Vagina (tissue), 2 donors: ENCODE results near the gene GPR18. TPM values are rescaled to one million over a fixed set of nuclear protein-coding genes. Genes with fewer than 3 reads are reported as not detected.

ENCODE experiments used
- DNase-seq, 2 donors: peaks; one replicate each; pipeline ENCODE4 v3.0.0-alpha.2; 2017; ENCODE audit errors: extremely low spot score in 2 of 2
- H3K27ac ChIP-seq: fragments of 200-600 bp; sonication (generic); one replicate; pipeline ENCODE4 v1.5.1; 2019
- H3K27me3 ChIP-seq: fragments of 200-600 bp; sonication (generic); one replicate; pipeline ENCODE4 v1.5.1; 2019
- H3K36me3 ChIP-seq, 2 donors: fragments of 200-600 bp; sonication (generic); one replicate each; pipeline ENCODE4 v1.5.1; 2017 to 2019
- H3K4me1 ChIP-seq: fragments of 200-600 bp; sonication (generic); one replicate; pipeline ENCODE4 v1.5.1; 2019
- H3K4me3 ChIP-seq, 2 donors: fragments of 200-600 bp; sonication (generic); 1 replicate in 1 of 2; 2 replicates in 1 of 2; pipeline ENCODE4 v1.5.1; 2016 to 2019
- H3K9me3 ChIP-seq: fragments of 200-600 bp; sonication (generic); one replicate; pipeline ENCODE4 v1.5.1; 2019
- POLR2A ChIP-seq, 2 donors: fragments of 450-650 bp; IDR thresholded peaks; one replicate each; pipeline ENCODE4 v1.6.1; 2017; ENCODE audit warnings: antibody characterized with exemption in 2 of 2, mild to moderate bottlenecking in 2 of 2, moderate library complexity in 2 of 2
- POLR2AphosphoS5 ChIP-seq, 2 donors: sonication (generic); formaldehyde crosslinking; IDR thresholded peaks; one replicate each; pipeline ENCODE4 v1.9.0; 2017; ENCODE audit warnings: antibody characterized with exemption in 2 of 2, mild to moderate bottlenecking in 2 of 2, low read depth in 1 of 2; ENCODE audit not compliant: insufficient read depth in 1 of 2
- intact Hi-C: fragments of 100-400 bp; cut with DNase I; formaldehyde crosslinking; loops from one replicate; pipeline ENCODE4 v1.15.1; 2023
- total RNA-seq: library from RNA; depleted of rRNA; stranded (reverse); fragments of >200 nt; gene quantifications from one replicate; pipeline ENCODE4 v1.2.3, GENCODE V29; 2016
- TF ChIP-seq, protein P1 (sequence below), 3 experiments: fragments of 450-650 bp in 2 of 3; fragments of 200-600 bp in 1 of 3; sonication (generic) in 1 of 3; IDR thresholded peaks; one replicate each; pipeline ENCODE4 v1.5.1; 2017 to 2019; ENCODE audit warnings: antibody characterized with exemption in 3 of 3, mild to moderate bottlenecking in 2 of 3, moderate library complexity in 2 of 3

The GPR18 gene
- total RNA-seq, 1 donor from 2014 or later: not detected

DNA sequence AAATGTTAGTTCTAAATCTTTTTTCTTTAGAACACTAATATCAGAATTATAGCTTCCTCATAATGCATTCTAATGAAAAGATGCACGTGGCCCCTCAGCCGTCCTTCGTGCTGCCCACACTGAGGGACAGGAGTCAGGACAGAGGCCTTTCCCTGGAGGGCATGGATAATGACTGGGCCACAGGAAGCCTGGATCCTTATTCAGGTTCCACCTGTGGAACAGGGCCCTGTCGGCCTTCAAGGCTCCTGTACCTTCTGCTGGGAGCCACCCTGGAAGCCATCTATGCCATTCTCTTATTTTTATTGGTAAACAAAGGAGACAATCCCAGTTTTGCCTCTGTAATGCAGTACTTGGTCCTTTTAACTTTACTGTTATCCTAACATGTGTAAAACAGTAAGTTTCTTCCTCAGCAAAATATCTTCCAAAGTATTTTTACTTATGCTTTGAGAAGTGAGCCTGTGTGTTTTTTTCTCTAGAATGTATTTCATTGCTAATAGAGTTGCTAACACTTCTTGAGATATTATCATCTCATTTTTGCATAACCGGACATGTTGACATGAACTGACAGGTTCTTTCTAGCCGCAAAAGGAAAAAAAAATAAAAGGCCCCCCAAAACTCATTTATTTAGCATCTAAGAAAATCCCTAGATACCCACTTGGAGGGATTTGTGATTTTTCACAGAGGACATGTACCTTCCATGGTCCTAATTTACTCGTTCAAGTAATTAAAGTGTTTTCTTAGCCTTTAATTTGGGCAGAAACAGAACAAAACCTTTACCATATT, 43.1 kb upstream of the GPR18 start:
- Histone ChIP-seq H3K4me3 (no peak overlapping the region), H3K27me3 (no peaks in the 10 kb centered on the region), H3K27ac (peak overlapping the region; percentile 0), H3K36me3 (no peaks in the 10 kb centered on the region), H3K4me1 (no peaks in the 10 kb centered on the region), H3K9me3 (no peaks in the 10 kb centered on the region)
- TF ChIP-seq POLR2A (IDR thresholded peaks at IDR 0.05): no peak
- no peak for TF ChIP-seq POLR2AphosphoS5 (IDR thresholded peaks at IDR 0.05; ENCODE audit: insufficient read depth in 1 of 2, low read depth in 1 of 2)
- TF ChIP-seq, protein P1, sequence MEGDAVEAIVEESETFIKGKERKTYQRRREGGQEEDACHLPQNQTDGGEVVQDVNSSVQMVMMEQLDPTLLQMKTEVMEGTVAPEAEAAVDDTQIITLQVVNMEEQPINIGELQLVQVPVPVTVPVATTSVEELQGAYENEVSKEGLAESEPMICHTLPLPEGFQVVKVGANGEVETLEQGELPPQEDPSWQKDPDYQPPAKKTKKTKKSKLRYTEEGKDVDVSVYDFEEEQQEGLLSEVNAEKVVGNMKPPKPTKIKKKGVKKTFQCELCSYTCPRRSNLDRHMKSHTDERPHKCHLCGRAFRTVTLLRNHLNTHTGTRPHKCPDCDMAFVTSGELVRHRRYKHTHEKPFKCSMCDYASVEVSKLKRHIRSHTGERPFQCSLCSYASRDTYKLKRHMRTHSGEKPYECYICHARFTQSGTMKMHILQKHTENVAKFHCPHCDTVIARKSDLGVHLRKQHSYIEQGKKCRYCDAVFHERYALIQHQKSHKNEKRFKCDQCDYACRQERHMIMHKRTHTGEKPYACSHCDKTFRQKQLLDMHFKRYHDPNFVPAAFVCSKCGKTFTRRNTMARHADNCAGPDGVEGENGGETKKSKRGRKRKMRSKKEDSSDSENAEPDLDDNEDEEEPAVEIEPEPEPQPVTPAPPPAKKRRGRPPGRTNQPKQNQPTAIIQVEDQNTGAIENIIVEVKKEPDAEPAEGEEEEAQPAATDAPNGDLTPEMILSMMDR (IDR thresholded peaks at IDR 0.05): no peak
- intact Hi-C loops: no loop called here
- no peak for DNase-seq

DNA sequence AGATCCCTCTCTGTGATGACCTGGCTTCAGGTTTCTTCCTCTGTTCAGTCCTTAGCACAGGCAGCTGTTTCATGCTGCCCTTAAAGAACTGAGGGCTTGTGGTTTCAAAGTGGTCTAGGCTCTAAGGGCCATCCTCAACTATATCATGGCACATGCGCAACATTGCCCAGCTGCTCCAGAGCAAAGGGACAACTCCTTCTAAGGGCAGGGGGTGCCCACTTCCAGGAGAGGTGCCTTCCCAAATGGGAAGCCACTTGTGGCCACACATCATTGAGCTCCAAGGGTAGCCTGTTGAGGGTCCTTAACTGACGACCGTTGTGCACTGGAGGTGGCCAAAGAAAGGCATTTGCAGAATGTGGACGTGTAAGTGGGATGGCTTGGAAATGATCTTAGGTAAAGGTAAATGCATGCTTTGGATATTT, 41.8 kb upstream of the GPR18 start:
- DNase-seq: no peak
- Histone ChIP-seq H3K36me3 (no peaks in the 10 kb centered on the region), H3K4me1 (no peaks in the 10 kb centered on the region), H3K27me3 (no peaks in the 10 kb centered on the region), H3K4me3 (no peak overlapping the region), H3K27ac (no peak overlapping the region), H3K9me3 (no peaks in the 10 kb centered on the region)
- intact Hi-C loops: no loop called here
- TF ChIP-seq POLR2AphosphoS5 (IDR thresholded peaks at IDR 0.05; ENCODE audit: insufficient read depth in 1 of 2, low read depth in 1 of 2): no peak
- TF ChIP-seq, protein P1 (IDR thresholded peaks at IDR 0.05): no peak
- TF ChIP-seq POLR2A (IDR thresholded peaks at IDR 0.05): no peak

DNA sequence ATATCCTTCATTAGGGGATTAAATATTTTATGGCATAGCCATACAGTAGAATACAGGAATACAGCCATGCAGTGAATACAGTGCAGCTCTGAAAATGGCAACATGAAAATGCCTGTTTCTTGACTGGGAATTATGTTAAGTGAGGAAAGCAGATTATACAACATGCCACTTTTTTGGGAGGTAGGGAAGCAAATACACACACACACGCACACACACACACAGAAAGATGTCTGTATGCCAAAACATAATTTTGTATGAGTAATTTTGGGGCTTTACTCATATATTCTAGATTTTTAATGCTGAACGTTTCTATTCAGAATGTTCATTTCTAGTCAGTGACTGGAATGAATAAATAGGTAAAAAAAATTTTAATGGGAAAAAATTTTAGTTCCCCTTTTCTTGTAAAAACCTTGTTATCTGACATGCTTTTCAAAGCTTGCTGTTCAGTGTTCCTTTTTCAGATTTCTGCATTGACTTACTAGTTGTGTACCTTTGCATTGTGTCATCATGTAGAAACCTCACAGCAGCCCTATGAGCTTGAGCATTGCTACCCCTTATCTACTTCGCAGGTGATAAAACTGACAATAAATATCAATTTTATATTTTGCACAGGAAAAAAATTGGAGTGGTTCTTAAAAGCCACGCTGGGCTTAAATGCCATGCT, 41.2 kb upstream of the GPR18 start:
- H3K27ac ChIP-seq: no peak overlapping the region
- H3K4me1 ChIP-seq: no peaks in the 10 kb centered on the region
- no peak overlapping the region for H3K4me3 ChIP-seq
- H3K27me3 ChIP-seq: no peaks in the 10 kb centered on the region
- no peak for DNase-seq
- no peaks in the 10 kb centered on the region for H3K9me3 ChIP-seq
- no peaks in the 10 kb centered on the region for H3K36me3 ChIP-seq
- TF ChIP-seq POLR2AphosphoS5 (IDR thresholded peaks at IDR 0.05; ENCODE audit: insufficient read depth in 1 of 2, low read depth in 1 of 2): no peak
- intact Hi-C loops: no loop called here

DNA sequence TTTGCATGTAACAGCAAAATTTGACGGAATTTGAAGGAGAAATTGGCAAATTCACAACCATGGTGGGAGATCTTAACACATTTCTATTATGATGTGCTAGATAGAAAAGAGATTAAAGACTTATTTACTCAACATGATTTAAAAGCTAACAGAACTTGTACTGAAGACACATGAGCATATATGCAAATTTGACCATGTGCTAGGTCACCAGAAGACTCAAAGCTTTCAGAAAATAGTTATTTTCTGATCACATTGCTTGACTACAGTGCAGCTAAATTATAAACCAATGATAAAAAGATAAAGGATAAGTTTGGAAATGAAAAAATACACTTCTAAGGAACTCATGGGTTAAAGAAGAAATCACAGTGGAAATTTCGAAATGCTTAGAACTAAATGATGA, 39.9 kb upstream of the GPR18 start:
- H3K9me3 ChIP-seq: no peaks in the 10 kb centered on the region
- H3K36me3 ChIP-seq: peaks cover 0 to 2% of the 10 kb centered on the region in 2 donors
- TF ChIP-seq POLR2AphosphoS5 (IDR thresholded peaks at IDR 0.05; ENCODE audit: insufficient read depth in 1 of 2, low read depth in 1 of 2) (no peak), POLR2A (IDR thresholded peaks at IDR 0.05) (no peak)
- TF ChIP-seq, protein P1 (IDR thresholded peaks at IDR 0.05): no peak
- DNase-seq: no peak
- intact Hi-C loops: no loop called here
- H3K27me3 ChIP-seq: no peaks in the 10 kb centered on the region
- no peaks in the 10 kb centered on the region for H3K4me1 ChIP-seq
- no peak overlapping the region for H3K4me3 ChIP-seq
- no peak overlapping the region for H3K27ac ChIP-seq

DNA sequence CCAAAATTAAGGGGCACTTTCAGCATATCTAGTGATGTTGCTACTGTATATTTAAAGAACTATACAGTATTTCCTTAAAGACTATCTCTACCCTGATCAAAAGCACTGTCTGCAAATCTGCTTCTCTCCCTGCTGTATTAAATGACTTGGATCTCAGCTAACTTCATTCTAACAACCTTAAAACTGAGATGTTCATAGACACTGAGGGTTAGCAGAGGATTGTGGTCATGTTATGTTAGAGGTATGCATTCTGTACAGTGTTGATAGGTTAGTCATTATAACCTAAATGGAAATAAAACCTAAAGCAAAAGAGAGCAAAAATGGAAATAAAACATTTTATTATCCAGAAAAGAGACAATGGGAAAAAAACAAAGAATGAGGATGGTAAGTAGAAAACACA, 39.2 kb upstream of the GPR18 start:
- H3K27ac ChIP-seq: no peak overlapping the region
- H3K4me1 ChIP-seq: no peaks in the 10 kb centered on the region
- DNase-seq: no peak
- intact Hi-C loops: no loop called here
- H3K4me3 ChIP-seq: no peak overlapping the region
- H3K9me3 ChIP-seq: no peaks in the 10 kb centered on the region
- TF ChIP-seq POLR2AphosphoS5 (IDR thresholded peaks at IDR 0.05; ENCODE audit: insufficient read depth in 1 of 2, low read depth in 1 of 2) (no peak), POLR2A (IDR thresholded peaks at IDR 0.05) (no peak)
- TF ChIP-seq, protein P1 (IDR thresholded peaks at IDR 0.05): no peak
- H3K27me3 ChIP-seq: no peaks in the 10 kb centered on the region
- peaks cover 0 to 6% of the 10 kb centered on the region in 2 donors for H3K36me3 ChIP-seq
